ENCODE results near the gene SDHC.
"Not testable (repeated sequence)": the region's sequence is repeated elsewhere in the genome, so short reads cannot be mapped to it uniquely, and the experiment has no call there.

Gene SDHC

GRCh38 chr1:161313554-161314200 is 504 bp upstream of the SDHC start:
- ChIA-PET POLR2A (interaction anchor here (0.8 to 1.4 kb wide), 6 partner anchors 8 to 410 kb away, joined by 3 to 6 read pairs (median 4); partner anchors contain the start of genes NDUFS2 and TOMM40L), CTCF (interaction anchor here (1.0 to 3.4 kb wide), 10 partner anchors 9 to 122 kb away, joined by 3 to 22 read pairs (median 4); partner anchors contain the start of gene TOMM40L)
- TF ChIP-seq, protein P1, sequence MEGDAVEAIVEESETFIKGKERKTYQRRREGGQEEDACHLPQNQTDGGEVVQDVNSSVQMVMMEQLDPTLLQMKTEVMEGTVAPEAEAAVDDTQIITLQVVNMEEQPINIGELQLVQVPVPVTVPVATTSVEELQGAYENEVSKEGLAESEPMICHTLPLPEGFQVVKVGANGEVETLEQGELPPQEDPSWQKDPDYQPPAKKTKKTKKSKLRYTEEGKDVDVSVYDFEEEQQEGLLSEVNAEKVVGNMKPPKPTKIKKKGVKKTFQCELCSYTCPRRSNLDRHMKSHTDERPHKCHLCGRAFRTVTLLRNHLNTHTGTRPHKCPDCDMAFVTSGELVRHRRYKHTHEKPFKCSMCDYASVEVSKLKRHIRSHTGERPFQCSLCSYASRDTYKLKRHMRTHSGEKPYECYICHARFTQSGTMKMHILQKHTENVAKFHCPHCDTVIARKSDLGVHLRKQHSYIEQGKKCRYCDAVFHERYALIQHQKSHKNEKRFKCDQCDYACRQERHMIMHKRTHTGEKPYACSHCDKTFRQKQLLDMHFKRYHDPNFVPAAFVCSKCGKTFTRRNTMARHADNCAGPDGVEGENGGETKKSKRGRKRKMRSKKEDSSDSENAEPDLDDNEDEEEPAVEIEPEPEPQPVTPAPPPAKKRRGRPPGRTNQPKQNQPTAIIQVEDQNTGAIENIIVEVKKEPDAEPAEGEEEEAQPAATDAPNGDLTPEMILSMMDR (IDR thresholded peaks at IDR 0.05; ENCODE audit: insufficient read depth, low read length, missing control alignments), result no peak
- no peak for DNase-seq (ENCODE audit: low read depth, low spot score)
- H3K4me3 ChIP-seq (ENCODE audit: low read depth, low read length), result peak overlapping the region; percentile 95

- H3K4me3 ChIP-seq (ENCODE audit: low read depth, low read length); DNase-seq (ENCODE audit: low read depth, low spot score); POLR2A ChIA-PET: not testable (repeated sequence)
- CTCF ChIA-PET, result interaction anchor here (1.0 to 3.4 kb wide), 4 partner anchors 11 to 105 kb away, joined by 3 to 22 read pairs (median 12); partner anchors contain the start of gene TOMM40L
Measured at GRCh38 chr1:161315841-161316674, 1.9 kb downstream of the SDHC start.

- DNase-seq (ENCODE audit: low read depth, low spot score), result no peak
- TF ChIP-seq, protein P1 (IDR thresholded peaks at IDR 0.05; ENCODE audit: insufficient read depth, low read length, missing control alignments), result no peak
- ChIA-PET POLR2A (no interaction called here), CTCF (interaction anchor here (2.5 kb wide), 1 partner anchor 97 kb away, joined by 7 read pairs; no protein-coding TSS in a partner anchor)
- no peak overlapping the region for H3K4me3 ChIP-seq (ENCODE audit: low read depth, low read length)
Measured at GRCh38 chr1:161324020-161324419, 9.8 kb downstream of the SDHC start.

DNA sequence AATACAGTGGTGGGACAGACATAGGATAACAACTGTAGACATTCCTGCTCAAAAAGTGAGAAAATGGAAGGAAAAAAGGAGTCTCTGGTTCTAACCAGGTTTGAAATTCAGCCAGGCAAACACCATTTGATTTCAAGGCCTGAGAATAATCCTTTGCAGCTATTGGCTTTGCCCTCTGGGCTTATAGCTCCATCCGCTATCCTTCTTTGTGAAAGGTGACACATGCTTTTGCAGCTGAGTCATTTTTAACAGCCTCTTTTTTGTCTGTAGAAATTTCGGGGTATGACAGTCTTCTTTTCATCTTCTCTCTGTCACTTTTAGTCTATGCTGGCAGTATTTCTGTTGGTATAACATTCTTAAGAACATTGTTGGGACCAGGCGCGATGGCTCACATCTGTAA is 16.2 kb downstream of the SDHC start:
- no peak for DNase-seq (ENCODE audit: low read depth, low spot score)
- H3K4me3 ChIP-seq (ENCODE audit: low read depth, low read length), result no peak overlapping the region
- ChIA-PET POLR2A (no interaction called here), CTCF (interaction anchor here (2.7 kb wide), 1 partner anchor 52 kb away, joined by 10 read pairs; no protein-coding TSS in a partner anchor)
- TF ChIP-seq, protein P1 (IDR thresholded peaks at IDR 0.05; ENCODE audit: insufficient read depth, low read length, missing control alignments), result no peak

- TF ChIP-seq, protein P1 (IDR thresholded peaks at IDR 0.05; ENCODE audit: insufficient read depth, low read length, missing control alignments), result no peak
- ChIA-PET CTCF (interaction anchor here (2.7 kb wide), 1 partner anchor 49 kb away, joined by 10 read pairs; no protein-coding TSS in a partner anchor), POLR2A (no interaction called here)
Measured at GRCh38 chr1:161333166-161333565, 19.0 kb downstream of the SDHC start.

GRCh38 chr1:161335796-161336195 is 21.6 kb downstream of the SDHC start:
- H3K4me3 ChIP-seq (ENCODE audit: low read depth, low read length), result no peak overlapping the region
- TF ChIP-seq, protein P1 (IDR thresholded peaks at IDR 0.05; ENCODE audit: insufficient read depth, low read length, missing control alignments), result no peak
- POLR2A ChIA-PET, result interaction anchor here (0.9 kb wide), 1 partner anchor 22 kb away, joined by 3 read pairs; the partner anchor contains the start of gene SDHC
- CTCF ChIA-PET, result no interaction called here
- DNase-seq (ENCODE audit: low read depth, low spot score), result no peak

More at GRCh38 chr1:161333166-161333565, 19.0 kb downstream of the SDHC start:
- H3K4me3 ChIP-seq (ENCODE audit: low read depth, low read length), result no peak overlapping the region
- no peak for DNase-seq (ENCODE audit: low read depth, low spot score)

Measured in AG04449 (cell line).